Mammary epithelial cell (primary cell): ENCODE measurements around the gene DMGDH.

Experiments used
- EZH2 ChIP-seq: IDR thresholded peaks from 2 replicates; pipeline ENCODE4 v1.6.1; 2012; ENCODE audit warnings: low read length, inconsistent platforms, borderline replicate concordance
- TF ChIP-seq, protein P1 (sequence below), 2 donors: IDR thresholded peaks in 1 of 2; conservative IDR thresholded peaks in 1 of 2; 2 replicates each; pipeline ENCODE4 v1.5.1; 2011 to 2012; ENCODE audit warnings: inconsistent platforms in 2 of 2, low read length in 2 of 2, mild to moderate bottlenecking in 2 of 2, control low read depth in 1 of 2, low read depth in 1 of 2; ENCODE audit not compliant: insufficient read depth in 1 of 2; ENCODE audit errors: extremely low read depth in 1 of 2

DNA sequence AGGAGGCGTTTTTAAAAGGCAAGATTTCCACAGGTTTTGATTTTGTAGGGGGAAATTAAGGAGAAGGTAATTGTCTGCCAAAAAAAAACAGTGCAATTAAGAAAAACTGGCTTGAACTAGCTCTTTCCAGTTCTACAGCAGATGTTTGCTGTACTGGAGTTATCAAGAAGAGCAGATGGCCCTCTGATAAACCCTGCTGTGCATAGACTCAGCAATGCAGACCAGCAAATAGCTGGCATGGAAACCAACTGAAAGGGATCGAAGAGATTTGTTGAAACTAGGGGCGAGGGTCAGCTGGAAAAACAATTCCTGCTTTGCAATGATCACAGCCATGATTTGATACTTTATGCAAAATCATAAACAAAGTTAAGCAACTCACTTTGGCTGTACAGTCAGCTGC, 24.3 kb upstream of the DMGDH start:
- no peak for TF ChIP-seq EZH2
- TF ChIP-seq, protein P1, sequence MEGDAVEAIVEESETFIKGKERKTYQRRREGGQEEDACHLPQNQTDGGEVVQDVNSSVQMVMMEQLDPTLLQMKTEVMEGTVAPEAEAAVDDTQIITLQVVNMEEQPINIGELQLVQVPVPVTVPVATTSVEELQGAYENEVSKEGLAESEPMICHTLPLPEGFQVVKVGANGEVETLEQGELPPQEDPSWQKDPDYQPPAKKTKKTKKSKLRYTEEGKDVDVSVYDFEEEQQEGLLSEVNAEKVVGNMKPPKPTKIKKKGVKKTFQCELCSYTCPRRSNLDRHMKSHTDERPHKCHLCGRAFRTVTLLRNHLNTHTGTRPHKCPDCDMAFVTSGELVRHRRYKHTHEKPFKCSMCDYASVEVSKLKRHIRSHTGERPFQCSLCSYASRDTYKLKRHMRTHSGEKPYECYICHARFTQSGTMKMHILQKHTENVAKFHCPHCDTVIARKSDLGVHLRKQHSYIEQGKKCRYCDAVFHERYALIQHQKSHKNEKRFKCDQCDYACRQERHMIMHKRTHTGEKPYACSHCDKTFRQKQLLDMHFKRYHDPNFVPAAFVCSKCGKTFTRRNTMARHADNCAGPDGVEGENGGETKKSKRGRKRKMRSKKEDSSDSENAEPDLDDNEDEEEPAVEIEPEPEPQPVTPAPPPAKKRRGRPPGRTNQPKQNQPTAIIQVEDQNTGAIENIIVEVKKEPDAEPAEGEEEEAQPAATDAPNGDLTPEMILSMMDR (conservative IDR thresholded peaks at IDR 0.05 in 1 of 2, IDR thresholded peaks at IDR 0.05 in 1 of 2; ENCODE audit: extremely low read depth in 1 of 2, insufficient read depth in 1 of 2, low read depth in 1 of 2, low read length in 2 of 2) = no peak
